ENCODE data around the gene AK3. TPM values are rescaled to one million over a fixed set of nuclear protein-coding genes. Genes with fewer than 3 reads are reported as not detected.

AK3 gene
- total and polyA plus RNA-seq, 3 donors from 2014 or later, result 18.3 to 24.1 (median 23.4) TPM

DNA sequence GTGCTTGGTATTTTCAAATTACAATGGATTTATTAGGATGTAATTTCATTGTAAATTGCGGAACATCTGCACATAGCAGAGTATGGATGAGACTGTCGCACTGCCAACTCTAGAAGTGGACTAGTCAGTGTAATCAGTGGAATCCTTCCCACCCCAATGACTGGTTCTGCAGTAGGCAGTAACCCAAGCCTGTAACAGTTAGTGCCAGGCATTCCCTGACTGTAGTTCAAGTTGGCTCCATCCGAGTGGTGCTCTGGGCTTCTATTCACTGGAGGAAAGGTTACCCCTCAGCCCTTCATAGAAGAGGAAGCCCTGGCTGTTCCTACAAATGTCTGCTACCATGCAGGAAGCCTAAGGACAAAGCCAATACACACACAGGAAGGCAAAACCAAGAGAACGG, 23.2 kb downstream of the AK3 start:
- WGBS, 2 donors, result 92 to 95% methylated on average over 4 of the region's 4 CpGs
- H3K4me1 ChIP-seq, result no peaks in the 10 kb centered on the region
- H3K9me3 ChIP-seq, result no peaks in the 10 kb centered on the region
- no peaks in the 10 kb centered on the region for H3K27me3 ChIP-seq
- intact Hi-C loops (cut with DNase I; ENCODE audit: low total_unique reads), result no loop called here
- no peak for DNase-seq
- no peaks in the 10 kb centered on the region for H3K36me3 ChIP-seq (ENCODE audit: low read depth, missing control alignments)
- no peak overlapping the region for H3K4me3 ChIP-seq
- TF ChIP-seq, protein P1, sequence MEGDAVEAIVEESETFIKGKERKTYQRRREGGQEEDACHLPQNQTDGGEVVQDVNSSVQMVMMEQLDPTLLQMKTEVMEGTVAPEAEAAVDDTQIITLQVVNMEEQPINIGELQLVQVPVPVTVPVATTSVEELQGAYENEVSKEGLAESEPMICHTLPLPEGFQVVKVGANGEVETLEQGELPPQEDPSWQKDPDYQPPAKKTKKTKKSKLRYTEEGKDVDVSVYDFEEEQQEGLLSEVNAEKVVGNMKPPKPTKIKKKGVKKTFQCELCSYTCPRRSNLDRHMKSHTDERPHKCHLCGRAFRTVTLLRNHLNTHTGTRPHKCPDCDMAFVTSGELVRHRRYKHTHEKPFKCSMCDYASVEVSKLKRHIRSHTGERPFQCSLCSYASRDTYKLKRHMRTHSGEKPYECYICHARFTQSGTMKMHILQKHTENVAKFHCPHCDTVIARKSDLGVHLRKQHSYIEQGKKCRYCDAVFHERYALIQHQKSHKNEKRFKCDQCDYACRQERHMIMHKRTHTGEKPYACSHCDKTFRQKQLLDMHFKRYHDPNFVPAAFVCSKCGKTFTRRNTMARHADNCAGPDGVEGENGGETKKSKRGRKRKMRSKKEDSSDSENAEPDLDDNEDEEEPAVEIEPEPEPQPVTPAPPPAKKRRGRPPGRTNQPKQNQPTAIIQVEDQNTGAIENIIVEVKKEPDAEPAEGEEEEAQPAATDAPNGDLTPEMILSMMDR (IDR thresholded peaks at IDR 0.05), result no peak
- no peak for TF ChIP-seq POLR2A (IDR thresholded peaks at IDR 0.05)
- H3K27ac ChIP-seq, result no peak overlapping the region

DNA sequence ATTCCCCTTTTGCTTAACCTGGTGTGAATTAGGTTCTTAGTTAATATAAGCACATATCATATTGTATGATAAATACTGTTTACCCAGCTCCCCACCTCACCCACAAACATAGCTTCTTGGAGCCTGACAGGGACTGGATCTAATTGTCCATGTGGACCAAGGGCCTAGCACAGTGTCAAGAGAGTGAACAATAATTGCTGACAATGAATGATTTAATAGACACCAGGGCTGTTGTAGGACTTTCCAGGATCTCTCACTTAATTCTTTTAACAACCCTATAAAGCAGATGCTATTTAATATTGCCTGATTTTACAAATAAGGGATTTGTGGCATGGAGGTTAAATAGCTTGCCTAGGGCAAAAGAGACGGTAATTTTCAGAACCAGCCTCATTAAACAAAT, 24.8 kb downstream of the AK3 start:
- Histone ChIP-seq H3K9me3 (no peaks in the 10 kb centered on the region), H3K36me3 (ENCODE audit: low read depth, missing control alignments) (no peaks in the 10 kb centered on the region), H3K4me3 (no peak overlapping the region), H3K27ac (no peak overlapping the region), H3K4me1 (no peaks in the 10 kb centered on the region), H3K27me3 (no peaks in the 10 kb centered on the region)
- intact Hi-C loops (cut with DNase I; ENCODE audit: low total_unique reads), result no loop called here
- TF ChIP-seq, protein P1 (IDR thresholded peaks at IDR 0.05), result no peak
- TF ChIP-seq POLR2A (IDR thresholded peaks at IDR 0.05), result no peak
- no peak for DNase-seq
- WGBS, 2 donors, result 90 to 100% methylated on average over 1 of the region's 1 CpG

DNA sequence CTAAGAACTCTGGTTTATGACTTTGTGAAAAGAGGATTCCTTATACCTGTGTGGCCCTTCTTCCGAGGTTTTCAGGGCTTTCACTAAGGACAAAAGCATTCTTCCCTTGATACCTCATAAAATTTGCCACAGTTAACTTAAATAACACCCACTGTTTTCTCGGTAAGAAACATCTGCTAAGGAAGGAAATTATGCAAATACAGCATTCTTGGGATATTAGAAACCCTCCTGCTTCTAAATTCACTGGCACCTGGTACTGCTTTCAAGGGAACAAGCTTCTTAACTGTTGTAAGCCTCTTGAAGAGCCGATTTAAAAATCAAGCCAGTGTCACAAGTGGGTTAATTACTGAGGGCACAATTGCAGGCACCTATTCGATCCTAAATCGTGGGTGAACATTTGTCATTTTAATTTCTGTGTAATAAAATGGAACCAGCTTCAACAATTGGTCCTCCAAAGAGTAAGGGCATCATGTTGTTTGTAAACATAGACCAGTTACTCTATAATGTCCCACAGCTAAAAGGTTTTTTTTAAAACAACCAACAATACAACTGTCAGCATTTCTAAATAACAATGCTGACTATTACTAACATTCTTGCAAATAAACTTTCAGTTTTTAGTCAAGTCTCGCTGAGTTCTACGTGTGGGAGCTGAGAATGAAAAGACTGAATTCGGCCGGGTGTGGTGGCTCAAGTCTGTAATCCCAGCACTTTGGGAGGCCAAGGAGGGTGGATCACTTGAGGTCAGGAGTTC, 26.6 kb downstream of the AK3 start:
- DNase-seq, result no peak
- H3K9me3 ChIP-seq, result no peaks in the 10 kb centered on the region
- TF ChIP-seq POLR2A (IDR thresholded peaks at IDR 0.05), result no peak
- TF ChIP-seq, protein P1 (IDR thresholded peaks at IDR 0.05), result no peak
- H3K27ac ChIP-seq, result no peak overlapping the region
- H3K4me3 ChIP-seq, result no peak overlapping the region
- intact Hi-C loops (cut with DNase I; ENCODE audit: low total_unique reads), result no loop called here
- H3K36me3 ChIP-seq (ENCODE audit: low read depth, missing control alignments), result no peaks in the 10 kb centered on the region
- no peaks in the 10 kb centered on the region for H3K4me1 ChIP-seq
- WGBS, 2 donors, result 87 to 91% methylated on average over 9 of the region's 9 CpGs
- H3K27me3 ChIP-seq, result no peaks in the 10 kb centered on the region

DNA sequence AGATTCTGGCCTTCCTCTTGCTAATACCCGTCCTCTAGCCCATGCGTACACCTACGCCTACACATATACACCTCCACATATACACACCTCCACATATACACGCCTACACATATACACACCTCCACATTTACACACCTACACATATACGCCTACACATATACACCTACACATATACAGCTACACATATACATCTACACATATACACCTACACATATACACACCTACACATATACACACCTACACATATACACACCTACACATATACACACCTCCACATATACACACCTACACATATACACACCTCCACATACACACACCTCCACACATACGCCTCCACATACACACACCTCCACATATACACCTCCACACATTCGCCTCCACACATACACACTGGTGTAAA, 27.2 kb downstream of the AK3 start:
- Histone ChIP-seq H3K27ac (no peak overlapping the region), H3K27me3 (no peaks in the 10 kb centered on the region), H3K4me1 (no peaks in the 10 kb centered on the region), H3K4me3 (no peak overlapping the region), H3K9me3 (no peaks in the 10 kb centered on the region), H3K36me3 (ENCODE audit: low read depth, missing control alignments) (no peaks in the 10 kb centered on the region)
- no peak for DNase-seq
- intact Hi-C loops (cut with DNase I; ENCODE audit: low total_unique reads), result no loop called here
- no peak for TF ChIP-seq POLR2A (IDR thresholded peaks at IDR 0.05)
- TF ChIP-seq, protein P1 (IDR thresholded peaks at IDR 0.05), result no peak
- whole genome bisulfite sequencing, 2 donors, result 47 to 64% methylated on average over 7 of the region's 7 CpGs

DNA sequence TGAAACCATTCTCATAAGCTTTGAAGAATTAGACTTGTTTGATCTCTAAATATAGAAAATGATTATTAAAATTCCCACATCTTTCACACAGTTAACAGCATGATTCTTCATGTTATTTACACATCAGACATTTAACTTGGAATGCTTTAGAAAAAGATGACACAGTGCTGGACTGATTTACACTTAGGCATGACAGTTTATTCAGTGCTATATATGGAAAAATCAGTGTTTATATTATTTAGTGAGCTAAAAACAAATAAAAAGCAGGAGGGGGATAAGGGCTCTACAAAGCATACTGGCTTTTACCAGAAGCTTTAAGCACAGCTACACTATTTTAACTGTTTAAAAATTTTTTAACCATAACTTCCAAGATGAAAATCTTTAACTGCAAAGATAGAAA, 31.6 kb downstream of the AK3 start:
- TF ChIP-seq POLR2A (IDR thresholded peaks at IDR 0.05), result no peak
- TF ChIP-seq, protein P1 (IDR thresholded peaks at IDR 0.05), result no peak
- no peak overlapping the region for H3K4me3 ChIP-seq
- no peak for DNase-seq
- no peak overlapping the region for H3K27ac ChIP-seq
- intact Hi-C loops (cut with DNase I; ENCODE audit: low total_unique reads), result no loop called here
- no peaks in the 10 kb centered on the region for H3K9me3 ChIP-seq
- no peaks in the 10 kb centered on the region for H3K4me1 ChIP-seq
- no peaks in the 10 kb centered on the region for H3K27me3 ChIP-seq
- no peaks in the 10 kb centered on the region for H3K36me3 ChIP-seq (ENCODE audit: low read depth, missing control alignments)
